Measurements from ENCODE around the gene CCDC148.

Gene CCDC148

DNA sequence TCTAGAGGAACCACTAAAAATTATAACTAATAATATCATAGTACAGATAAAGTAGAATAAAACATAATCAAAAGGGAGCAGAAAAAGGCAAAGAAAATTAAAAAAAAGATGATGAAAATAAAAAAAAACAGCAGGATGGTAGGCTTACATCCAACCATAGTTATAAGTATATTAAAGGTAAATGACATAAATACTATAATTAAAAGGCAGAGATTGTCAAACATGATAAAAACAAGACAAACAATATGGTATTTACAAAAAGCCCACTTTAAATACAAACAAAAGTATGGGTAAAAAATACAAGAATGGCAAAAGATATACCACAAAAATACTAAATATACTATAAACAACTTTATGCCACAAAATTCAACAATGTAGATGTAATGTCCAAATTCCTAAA is 24.4 kb downstream of the CCDC148 start:
- no peak for DNase-seq (ENCODE audit: low spot score)
- TF ChIP-seq, protein P1, sequence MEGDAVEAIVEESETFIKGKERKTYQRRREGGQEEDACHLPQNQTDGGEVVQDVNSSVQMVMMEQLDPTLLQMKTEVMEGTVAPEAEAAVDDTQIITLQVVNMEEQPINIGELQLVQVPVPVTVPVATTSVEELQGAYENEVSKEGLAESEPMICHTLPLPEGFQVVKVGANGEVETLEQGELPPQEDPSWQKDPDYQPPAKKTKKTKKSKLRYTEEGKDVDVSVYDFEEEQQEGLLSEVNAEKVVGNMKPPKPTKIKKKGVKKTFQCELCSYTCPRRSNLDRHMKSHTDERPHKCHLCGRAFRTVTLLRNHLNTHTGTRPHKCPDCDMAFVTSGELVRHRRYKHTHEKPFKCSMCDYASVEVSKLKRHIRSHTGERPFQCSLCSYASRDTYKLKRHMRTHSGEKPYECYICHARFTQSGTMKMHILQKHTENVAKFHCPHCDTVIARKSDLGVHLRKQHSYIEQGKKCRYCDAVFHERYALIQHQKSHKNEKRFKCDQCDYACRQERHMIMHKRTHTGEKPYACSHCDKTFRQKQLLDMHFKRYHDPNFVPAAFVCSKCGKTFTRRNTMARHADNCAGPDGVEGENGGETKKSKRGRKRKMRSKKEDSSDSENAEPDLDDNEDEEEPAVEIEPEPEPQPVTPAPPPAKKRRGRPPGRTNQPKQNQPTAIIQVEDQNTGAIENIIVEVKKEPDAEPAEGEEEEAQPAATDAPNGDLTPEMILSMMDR (IDR thresholded peaks at IDR 0.05; ENCODE audit: extremely low read depth, insufficient read depth, missing control alignments), result no peak
- in situ Hi-C loops (cut with MboI; ENCODE audit: low pct_unique_long_range_greater_than_20kb, low sequenced_read_pairs, unreplicated experiment), result no loop called here

DNA sequence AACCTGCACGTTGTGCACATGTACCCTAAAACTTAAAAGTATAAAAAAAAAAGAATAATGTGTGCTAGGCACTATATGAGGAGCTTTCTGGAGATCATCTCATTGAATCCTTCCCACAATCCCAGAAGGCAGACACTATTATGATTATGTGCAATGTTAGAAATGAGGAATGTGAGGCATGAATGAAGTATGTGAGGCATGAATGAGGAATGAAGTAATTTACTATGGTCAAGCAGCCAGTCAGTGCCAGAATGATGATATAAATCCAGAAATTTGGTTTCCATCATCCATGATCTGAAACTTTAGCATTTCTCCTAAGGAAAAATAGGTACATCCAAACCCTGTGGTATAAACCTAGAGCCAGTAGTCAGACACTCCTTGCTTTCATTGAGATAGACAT is 42.0 kb downstream of the CCDC148 start:
- TF ChIP-seq, protein P1 (IDR thresholded peaks at IDR 0.05; ENCODE audit: extremely low read depth, insufficient read depth, missing control alignments), result no peak
- in situ Hi-C loops (cut with MboI; ENCODE audit: low pct_unique_long_range_greater_than_20kb, low sequenced_read_pairs, unreplicated experiment), result no loop called here
- DNase-seq (ENCODE audit: low spot score), result no peak

DNA sequence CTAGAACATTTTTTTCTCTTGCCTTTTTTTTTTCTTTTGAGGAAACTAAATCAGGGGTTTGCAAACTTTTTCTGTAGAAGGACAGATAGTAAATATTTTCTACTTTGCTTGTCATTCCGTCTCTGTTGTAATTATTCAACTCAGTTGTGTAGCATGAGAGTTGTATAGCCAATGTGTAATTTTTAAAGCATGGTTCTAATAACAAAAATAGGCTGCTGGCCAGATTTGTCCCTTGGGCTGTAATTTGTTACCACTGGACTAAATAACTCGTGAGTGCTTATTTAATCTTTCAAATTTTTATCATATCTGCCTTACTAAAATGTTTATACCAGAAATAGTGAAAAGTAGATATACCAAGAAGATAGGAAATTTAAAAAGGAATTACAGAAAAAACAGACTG is 43.0 kb downstream of the CCDC148 start:
- in situ Hi-C loops (cut with MboI; ENCODE audit: low pct_unique_long_range_greater_than_20kb, low sequenced_read_pairs, unreplicated experiment), result no loop called here
- TF ChIP-seq, protein P1 (IDR thresholded peaks at IDR 0.05; ENCODE audit: extremely low read depth, insufficient read depth, missing control alignments), result no peak
- no peak for DNase-seq (ENCODE audit: low spot score)

DNA sequence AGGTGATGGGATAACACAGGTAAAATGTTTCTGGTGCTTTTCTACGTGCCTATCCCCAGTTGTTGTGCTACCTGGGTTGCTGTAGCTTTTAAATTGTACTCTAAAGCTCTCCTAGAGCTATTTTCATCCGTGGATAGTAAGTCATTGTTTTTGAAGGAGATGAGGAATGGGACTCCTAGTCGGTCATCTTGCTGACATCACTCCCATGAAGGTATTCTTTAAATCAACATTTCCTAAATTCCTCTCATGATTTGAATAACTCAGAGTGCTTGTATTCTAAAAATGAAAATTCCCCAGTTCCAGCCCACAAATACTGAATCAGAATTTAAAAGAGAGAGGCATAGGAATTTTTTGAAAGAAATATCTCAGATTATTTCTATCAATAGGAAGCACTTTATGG is 44.3 kb downstream of the CCDC148 start:
- no peak for DNase-seq (ENCODE audit: low spot score)
- TF ChIP-seq, protein P1 (IDR thresholded peaks at IDR 0.05; ENCODE audit: extremely low read depth, insufficient read depth, missing control alignments), result no peak
- in situ Hi-C loops (cut with MboI; ENCODE audit: low pct_unique_long_range_greater_than_20kb, low sequenced_read_pairs, unreplicated experiment), result no loop called here

DNA sequence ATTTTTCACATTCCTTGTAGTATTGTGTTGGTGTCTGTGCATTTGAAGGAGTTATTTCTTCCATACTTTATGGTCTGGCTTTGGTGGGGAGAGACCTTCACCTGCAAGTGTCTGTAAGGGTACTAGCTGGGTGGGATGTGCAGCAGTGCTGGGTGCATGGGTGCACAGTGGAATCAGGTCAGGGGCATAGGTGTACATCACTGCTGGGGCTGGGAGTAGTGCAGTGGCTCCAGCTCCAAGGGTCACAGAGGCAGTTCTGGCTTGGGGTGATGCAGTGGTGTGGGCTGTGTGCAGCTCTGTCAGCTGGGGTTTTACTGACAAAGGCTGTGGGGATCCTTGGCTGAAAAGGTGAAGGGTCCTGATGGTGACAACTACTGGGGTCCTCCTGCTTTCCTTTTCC is 44.8 kb downstream of the CCDC148 start:
- in situ Hi-C loops (cut with MboI; ENCODE audit: low pct_unique_long_range_greater_than_20kb, low sequenced_read_pairs, unreplicated experiment), result no loop called here
- TF ChIP-seq, protein P1 (IDR thresholded peaks at IDR 0.05; ENCODE audit: extremely low read depth, insufficient read depth, missing control alignments), result no peak
- no peak for DNase-seq (ENCODE audit: low spot score)

DNA sequence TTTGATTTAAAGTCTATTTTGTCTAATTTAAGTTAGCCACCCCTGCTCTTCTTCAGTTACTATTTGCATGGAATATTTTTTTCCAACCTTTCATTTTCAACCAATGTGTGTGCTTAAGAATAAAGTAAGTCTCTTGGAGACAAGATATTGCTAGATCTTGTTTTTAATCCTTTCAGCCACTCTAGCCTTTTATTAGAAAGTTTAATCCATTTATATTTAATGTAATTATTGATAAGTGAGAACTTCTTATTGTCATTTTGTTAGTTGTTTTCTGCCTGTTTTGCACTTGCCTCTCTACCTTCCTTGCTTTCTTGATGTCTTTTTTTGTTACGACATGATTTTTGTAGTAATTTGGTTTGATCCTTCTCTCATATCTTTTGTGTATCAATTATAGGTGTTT is 46.4 kb downstream of the CCDC148 start:
- in situ Hi-C loops (cut with MboI; ENCODE audit: low pct_unique_long_range_greater_than_20kb, low sequenced_read_pairs, unreplicated experiment), result no loop called here
- TF ChIP-seq, protein P1 (IDR thresholded peaks at IDR 0.05; ENCODE audit: extremely low read depth, insufficient read depth, missing control alignments), result no peak
- DNase-seq (ENCODE audit: low spot score), result no peak

DNA sequence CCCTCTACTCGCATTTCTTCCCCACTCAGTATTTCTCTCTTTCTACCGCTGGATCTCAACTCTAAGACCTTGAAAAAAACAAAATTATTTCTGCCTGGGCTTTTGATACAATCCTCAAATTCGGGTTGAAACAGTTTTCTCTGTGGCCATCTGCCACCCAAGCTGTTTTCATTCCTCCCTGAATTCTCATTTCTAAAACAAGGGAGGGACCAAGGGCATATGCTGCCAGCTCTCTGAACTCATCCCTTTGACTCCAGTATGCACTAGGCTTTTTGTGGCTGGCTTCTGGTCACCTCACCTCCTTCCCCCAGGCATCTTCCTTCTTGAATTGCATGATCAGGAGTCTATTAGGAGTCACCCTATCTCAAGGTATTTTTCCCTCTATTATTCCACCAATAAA is 49.5 kb downstream of the CCDC148 start:
- TF ChIP-seq, protein P1 (IDR thresholded peaks at IDR 0.05; ENCODE audit: extremely low read depth, insufficient read depth, missing control alignments), result no peak
- in situ Hi-C loops (cut with MboI; ENCODE audit: low pct_unique_long_range_greater_than_20kb, low sequenced_read_pairs, unreplicated experiment), result no loop called here
- DNase-seq (ENCODE audit: low spot score), result no peak

Data from GM13977 (cell line).